CD4-positive, alpha-beta T cell treated with Interleukin-4 for 4 hours (primary cell): Measurements from ENCODE around the gene CELF1.
"Not testable (repeated sequence)": the region's sequence is repeated elsewhere in the genome, so short reads cannot be mapped to it uniquely, and the experiment has no call there.

Experiments used
- DNase-seq: peaks from one replicate; pipeline ENCODE4 v3.0.0-alpha.2; 2020

The CELF1 gene

GRCh38 chr11:47572715-47573255 lies 19.9 kb upstream of the CELF1 start:
- DNase-seq, result no peak

GRCh38 chr11:47571895-47572294 lies 19.0 kb upstream of the CELF1 start:
- DNase-seq, result no peak

GRCh38 chr11:47571357-47571729 lies 18.4 kb upstream of the CELF1 start:
- DNase-seq, result no peak

GRCh38 chr11:47570651-47571356 lies 17.9 kb upstream of the CELF1 start:
- no peak for DNase-seq

GRCh38 chr11:47569646-47570045 lies 16.7 kb upstream of the CELF1 start:
- no peak for DNase-seq

GRCh38 chr11:47566149-47566698 lies 13.3 kb upstream of the CELF1 start:
- DNase-seq, result no peak

- peak; percentile 52 for DNase-seq
Observed at GRCh38 chr11:47565340-47566148, 12.6 kb upstream of the CELF1 start, which contains the start of gene PTPMT1. PTPMT1 (plus strand) TSS chr11:47565599; CDS start chr11:47565623, 24 bp downstream.

- DNase-seq, result no peak
Observed at GRCh38 chr11:47564933-47565339, 12.0 kb upstream of the CELF1 start.

GRCh38 chr11:47564366-47564765 lies 11.4 kb upstream of the CELF1 start:
- DNase-seq, result not testable (repeated sequence)

- not testable (repeated sequence) for DNase-seq
Observed at GRCh38 chr11:47562393-47562792, 9.5 kb upstream of the CELF1 start.

- DNase-seq, result no peak
Observed at GRCh38 chr11:47560426-47560825, 7.5 kb upstream of the CELF1 start.

GRCh38 chr11:47558695-47559094 lies 5.8 kb upstream of the CELF1 start:
- DNase-seq, result no peak

GRCh38 chr11:47557004-47557403 lies 4.1 kb upstream of the CELF1 start:
- DNase-seq, result not testable (repeated sequence)

- no peak for DNase-seq
Observed at GRCh38 chr11:47553406-47553743, 443 bp upstream of the CELF1 start.

GRCh38 chr11:47552056-47552565 lies 821 bp downstream of the CELF1 start:
- no peak for DNase-seq

GRCh38 chr11:47551086-47551485 lies 1.8 kb downstream of the CELF1 start:
- DNase-seq, result no peak

- DNase-seq, result no peak
Observed at GRCh38 chr11:47550288-47551047, 2.5 kb downstream of the CELF1 start.

- not testable (repeated sequence) for DNase-seq
Observed at GRCh38 chr11:47546274-47546673, 6.7 kb downstream of the CELF1 start.

GRCh38 chr11:47545298-47545697 lies 7.6 kb downstream of the CELF1 start:
- no peak for DNase-seq

- DNase-seq, result no peak
Observed at GRCh38 chr11:47541070-47541469, 11.9 kb downstream of the CELF1 start.

GRCh38 chr11:47539681-47540039 lies 13.3 kb downstream of the CELF1 start:
- DNase-seq, result no peak

GRCh38 chr11:47538741-47539565 lies 14.0 kb downstream of the CELF1 start:
- DNase-seq, result no peak
